ENCODE results near the gene MALAT1.
A peak's percentile ranks its signal among the peaks of the same experiment; 100 is the strongest.

The MALAT1 gene

DNA sequence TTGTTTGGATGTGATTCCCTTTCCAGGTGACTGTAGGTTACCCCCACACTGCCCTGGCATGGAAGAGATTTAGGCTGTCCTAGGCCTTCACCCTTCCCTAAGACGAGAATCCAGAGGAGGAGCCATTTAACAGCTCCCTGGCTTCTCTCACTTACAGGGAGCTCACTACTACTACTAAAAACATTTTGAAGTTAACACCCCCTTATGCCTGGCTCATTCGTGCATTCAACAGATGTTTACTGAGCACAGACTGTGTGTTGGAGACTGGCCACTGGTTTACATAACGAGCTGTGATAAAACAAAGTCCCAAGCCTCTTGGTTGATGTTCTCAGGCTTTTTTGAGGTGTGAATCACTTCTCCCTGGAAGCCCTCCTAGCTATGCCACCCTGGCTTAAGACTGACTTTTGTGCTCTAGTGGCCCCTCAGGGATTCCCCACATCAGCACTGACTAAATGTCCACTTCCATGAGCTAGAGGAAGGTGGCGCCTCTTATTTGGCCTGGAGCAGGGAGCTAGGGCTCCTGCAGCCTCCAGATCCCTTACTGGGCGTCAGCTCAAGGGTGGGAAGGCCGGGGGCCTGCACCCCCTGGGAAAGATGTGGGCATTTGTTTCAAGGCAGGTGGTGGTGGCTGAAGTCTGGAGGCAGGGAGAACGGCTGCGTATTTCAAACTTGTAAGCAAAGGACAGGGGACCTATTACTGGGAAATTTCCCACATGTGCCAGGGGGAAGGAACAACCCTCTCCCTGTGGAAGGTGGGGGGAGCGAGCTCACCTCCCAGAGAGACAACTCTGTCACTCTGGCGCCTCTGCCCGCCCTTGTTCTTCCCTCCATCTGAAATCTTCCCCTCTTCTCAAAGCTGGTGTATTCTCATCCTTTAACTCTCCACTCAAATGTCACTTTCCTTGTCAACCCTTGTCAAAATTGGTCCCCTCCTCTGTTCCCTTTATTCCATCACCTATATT lies 19.4 kb upstream of the MALAT1 start:
- DNase-seq = peak; percentile 35

DNA sequence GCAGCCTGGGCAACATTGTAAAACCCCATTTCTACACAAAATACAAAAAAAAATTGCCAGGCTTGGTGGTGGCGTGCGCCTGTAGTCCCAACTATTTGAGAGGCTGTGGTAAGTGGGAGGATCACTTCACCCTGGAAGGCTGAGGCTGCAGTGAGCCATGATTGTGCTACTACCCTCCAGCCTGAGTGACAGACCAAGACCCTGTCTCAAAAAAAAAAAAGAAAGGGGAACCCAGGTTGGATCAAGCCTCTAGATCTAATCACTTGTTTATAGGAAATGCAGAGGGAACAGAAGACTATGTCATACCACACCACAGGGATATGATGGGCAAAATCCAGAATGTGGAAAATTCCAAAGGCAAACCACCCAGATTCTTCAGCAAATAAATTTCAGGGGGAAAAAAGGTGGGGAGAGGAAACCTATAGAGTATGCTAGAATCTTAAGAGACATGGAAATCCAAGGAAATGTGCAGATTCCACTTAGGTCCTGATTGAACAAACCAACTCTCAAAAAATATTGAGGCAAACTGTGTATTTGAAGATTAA lies 16.5 kb upstream of the MALAT1 start:
- DNase-seq = no peak

- DNase-seq = no peak
These were observed 13.0 kb upstream of the MALAT1 start for GRCh38 chr11:65485920-65486219.

GRCh38 chr11:65486570-65487466 lies 12.0 kb upstream of the MALAT1 start:
- no peak for DNase-seq

DNA sequence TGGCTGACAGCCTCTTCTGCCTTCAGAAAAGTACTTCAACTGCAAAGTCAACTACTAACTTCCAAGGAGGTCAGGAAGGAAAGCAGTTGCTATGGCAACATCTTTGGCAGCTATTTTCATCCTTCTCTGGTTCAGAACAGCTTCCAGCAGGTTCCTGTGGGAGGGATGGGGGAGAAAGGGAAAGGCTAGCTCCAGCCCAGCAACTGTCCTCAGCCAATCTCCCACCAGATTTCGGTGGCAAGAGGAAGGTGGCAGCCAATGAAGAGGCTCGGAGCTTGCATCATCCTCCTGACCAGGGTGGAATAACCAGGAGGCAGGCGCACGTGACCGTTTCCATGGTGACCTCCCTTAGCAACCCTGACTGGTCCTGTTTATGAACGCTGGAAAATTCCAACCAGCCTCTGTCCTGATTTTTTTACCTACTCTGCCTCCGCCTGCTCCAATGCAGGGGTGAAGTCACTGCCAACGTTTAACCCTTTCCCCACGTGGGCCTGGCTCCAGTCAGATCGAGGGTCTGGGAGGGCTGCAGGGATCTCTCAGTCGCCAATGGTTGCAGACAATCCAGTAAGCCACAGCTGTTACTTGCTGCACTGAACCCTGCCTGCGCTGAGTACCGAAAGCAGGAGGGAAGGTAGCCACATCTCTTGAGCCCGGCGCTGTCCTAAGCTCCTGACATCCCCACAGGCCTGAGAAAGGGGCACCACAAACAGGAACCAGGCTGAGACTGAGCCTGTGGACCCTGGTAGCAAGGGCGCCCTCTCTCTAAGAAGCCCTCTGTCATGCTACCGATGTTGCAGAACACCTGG lies 11.2 kb upstream of the MALAT1 start:
- DNase-seq = peak; percentile 90

DNA sequence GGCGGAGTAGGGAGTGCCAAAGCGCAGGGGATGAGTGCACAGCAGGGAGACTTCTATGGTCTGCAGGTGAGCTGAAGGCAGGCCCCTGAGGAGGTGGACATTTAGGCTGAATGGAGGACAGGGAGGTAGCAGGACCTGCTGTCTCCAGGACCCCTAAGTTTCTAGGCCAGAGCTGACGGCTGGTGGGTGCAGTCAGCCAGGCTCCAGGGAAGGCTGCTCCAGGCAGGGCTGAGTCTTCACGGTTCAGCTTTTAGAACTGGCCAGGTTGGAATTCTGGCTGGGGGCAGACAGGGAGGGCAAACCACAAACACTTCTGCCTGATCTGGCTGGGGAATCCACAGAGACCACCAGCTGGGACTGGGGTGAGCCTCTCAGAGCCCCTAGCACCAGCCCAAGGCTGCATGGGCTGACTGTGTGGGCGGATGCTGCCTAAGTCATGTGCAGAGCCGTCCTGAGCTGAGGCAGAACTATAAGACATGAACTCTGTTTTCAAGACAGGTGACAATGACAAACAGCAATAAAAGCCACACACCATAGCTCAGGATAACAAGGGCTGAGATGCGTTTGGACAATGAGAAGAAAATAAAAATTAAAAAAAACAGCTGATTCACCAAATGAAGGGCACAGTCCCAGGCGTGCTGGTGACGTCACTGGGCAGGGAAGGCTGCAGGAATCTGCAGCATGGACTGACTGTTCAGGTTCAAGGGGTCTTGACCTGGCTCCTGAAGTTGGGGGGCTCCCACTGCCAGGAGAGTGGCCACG lies 10.4 kb upstream of the MALAT1 start:
- no peak for DNase-seq

- DNase-seq = no peak
These were observed 9.7 kb upstream of the MALAT1 start for GRCh38 chr11:65489035-65489705.

DNA sequence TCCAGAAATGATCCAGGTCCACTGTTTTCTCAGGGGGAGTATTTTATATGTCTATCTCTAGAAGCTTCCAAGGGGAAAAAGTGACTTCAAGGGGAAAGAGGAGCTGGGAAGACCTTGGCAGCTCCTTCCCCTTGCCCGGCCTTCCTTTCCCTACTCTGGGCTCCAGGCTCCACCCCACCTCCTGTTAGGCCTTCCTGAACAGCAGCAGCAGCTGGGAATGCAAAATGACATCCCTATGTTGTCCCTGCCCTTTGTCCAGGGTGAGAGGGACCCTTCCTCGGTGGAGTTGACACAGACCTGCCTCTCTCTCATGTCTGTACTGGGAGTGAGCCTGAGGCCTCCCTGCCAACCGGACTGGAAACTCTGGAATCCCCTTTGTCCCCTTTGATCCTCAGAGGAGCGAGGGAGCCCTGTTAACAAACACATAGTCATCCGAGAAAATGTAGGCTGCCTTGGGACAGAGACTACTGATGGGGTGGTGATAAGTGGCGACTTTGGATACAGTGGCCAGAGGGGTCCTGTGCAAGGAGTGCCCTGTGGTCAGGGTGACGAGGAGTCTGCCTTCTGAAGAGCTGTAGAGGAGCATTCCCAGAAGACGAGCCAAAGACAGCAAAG lies 9.0 kb upstream of the MALAT1 start:
- DNase-seq = no peak

- no peak for DNase-seq
These were observed 7.7 kb upstream of the MALAT1 start for GRCh38 chr11:65491163-65491465.

DNA sequence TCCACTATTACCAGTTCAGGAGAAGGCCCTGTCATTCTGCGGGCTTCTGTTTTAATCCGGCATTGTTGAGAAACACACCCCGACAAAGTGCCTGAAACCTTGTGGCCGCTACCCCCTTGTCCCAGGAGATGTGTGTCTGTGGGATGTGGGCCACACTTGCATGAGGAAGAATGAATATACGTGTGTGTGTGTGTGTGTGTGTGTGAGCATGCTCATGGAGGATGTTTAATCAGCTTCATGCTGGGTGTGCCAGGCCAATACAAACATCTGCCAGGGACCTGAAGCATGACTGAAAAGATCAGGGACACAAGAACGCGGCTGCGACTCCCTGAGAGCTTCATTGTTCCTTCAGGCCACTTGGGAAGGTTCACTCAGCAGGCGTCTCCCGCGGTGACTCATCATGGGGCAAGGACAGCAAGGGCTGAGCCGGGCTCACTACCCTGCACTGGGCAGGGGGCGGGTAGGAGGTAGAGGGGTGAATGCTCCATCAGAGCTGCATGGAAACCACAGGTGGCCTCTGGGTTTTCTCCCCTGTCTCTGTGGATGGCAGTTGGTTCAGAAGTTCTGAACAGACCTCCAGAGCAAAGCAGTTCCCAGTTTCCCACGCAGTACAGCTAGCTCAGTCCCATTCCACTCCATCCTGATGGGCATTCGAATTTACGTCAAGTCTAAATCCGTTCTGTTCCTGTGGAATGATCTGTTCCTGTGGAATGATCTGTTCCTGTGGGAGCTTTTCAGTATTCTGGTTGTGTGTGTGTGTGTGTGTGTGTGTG lies 7.0 kb upstream of the MALAT1 start:
- DNase-seq = peak; percentile 60

DNA sequence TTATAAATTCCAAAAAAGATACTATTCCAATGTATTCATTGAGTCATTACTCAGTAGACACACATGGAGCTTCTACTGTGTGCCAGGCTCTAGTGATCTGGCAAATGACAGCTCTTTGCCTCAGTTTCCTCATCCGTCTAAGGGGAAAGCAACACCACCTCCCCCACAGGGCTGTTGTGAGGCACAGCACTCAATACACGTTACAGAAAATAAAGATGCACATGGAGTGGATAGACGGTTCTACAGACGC lies 6.5 kb upstream of the MALAT1 start:
- no peak for DNase-seq

GRCh38 chr11:65492637-65493366 lies 6.0 kb upstream of the MALAT1 start:
- peak; percentile 85 for DNase-seq

DNA sequence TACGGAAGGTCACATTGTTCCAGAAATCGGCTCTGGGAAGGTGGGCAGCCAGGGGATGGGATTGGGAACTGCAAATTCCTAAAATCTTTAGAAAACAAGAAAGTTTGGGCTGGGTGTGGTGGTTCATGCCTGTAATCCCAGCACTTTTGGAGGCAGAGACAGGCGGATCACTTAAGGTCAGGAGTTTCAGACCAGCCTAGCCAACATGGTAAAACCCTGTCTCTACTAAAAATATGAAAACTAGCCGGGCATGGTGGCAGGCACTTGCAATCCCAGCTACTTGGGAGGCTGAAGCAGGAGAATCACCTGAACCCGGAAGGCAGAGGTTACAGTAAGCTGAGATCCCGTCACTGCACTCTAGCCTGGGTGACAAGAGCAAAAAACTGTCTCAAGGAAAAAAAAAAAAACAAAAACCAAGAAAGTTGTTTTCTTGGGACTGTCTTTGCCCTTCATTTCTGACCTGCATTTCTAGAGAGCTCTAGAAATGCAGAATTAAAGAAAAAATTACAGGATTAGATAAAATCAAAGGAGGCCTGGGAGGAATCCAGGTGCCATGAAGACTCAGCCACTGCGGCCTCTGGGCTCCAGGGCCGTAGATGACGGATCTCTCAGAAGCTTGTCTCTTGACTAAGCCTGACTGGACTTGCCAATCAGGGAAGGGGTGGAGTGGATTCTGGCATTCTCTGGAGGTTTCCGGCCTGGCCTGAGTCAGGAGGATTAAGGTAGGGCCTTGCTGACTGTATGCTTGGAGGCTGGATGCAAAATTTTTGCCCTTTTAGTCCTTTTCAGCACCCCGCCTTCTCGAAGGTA lies 5.3 kb upstream of the MALAT1 start:
- DNase-seq = no peak

DNA sequence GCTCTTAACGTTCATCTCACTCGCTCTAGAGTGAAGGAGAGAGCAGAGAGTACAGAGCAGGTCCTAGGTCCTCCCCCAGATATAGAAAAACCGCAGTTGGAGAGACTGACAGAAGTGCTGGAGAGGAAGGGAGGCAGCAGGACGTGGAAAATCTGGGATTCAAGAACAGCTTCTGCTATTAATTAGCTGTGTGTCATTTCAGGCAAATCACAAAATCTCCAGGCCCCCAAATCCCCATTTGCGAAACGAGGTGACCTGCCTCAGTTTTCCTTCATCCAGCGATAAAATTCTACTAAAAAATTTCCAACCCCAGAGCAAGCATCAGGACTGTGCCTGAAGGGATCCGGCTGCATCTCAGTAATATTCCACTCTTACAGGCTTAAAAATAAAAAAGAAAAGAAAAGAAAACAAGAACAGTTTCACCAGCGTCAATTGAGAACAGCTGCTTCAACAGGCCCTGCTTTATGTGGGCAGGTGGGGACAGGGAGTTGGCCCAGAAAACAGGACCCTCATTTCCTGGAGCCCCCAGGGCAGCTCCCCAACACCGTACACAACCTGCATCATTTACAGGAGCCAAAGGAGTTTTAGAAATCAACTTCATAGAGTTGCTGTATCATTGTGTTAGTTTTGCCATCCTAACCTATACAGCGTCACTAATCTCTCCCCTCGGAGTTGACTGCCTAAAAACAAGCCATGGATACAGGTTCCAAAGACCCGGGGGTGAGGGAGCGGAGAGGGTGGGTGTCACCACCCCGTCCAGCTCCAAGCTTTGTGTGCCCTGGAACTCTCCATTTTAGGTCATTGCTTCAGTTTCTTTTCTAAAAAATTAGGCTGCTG lies 2.3 kb upstream of the MALAT1 start:
- no peak for DNase-seq

- DNase-seq = peak; percentile 99
These were observed 1.5 kb upstream of the MALAT1 start for GRCh38 chr11:65497141-65498041.

- peak; percentile 88 for DNase-seq
These were observed 661 bp upstream of the MALAT1 start for GRCh38 chr11:65498042-65498726.

GRCh38 chr11:65498727-65498976 lies 193 bp upstream of the MALAT1 start:
- no peak for DNase-seq

All from hematopoietic multipotent progenitor cell treated with erythropoietin and hydrocortisone succinate and interleukin-3 and kit ligand, for 4 days (in vitro differentiated cells).